Epidermal melanocyte (primary cell): ENCODE measurements around the gene NPSR1.
"Not testable (repeated sequence)": the region's sequence is repeated elsewhere in the genome, so short reads cannot be mapped to it uniquely, and the experiment has no call there.

Experiments used
- DNase-seq: peaks from one replicate; pipeline ENCODE4 v3.0.0; 2011; ENCODE audit warnings: low spot score; ENCODE audit not compliant: insufficient read length

NPSR1 gene

DNA sequence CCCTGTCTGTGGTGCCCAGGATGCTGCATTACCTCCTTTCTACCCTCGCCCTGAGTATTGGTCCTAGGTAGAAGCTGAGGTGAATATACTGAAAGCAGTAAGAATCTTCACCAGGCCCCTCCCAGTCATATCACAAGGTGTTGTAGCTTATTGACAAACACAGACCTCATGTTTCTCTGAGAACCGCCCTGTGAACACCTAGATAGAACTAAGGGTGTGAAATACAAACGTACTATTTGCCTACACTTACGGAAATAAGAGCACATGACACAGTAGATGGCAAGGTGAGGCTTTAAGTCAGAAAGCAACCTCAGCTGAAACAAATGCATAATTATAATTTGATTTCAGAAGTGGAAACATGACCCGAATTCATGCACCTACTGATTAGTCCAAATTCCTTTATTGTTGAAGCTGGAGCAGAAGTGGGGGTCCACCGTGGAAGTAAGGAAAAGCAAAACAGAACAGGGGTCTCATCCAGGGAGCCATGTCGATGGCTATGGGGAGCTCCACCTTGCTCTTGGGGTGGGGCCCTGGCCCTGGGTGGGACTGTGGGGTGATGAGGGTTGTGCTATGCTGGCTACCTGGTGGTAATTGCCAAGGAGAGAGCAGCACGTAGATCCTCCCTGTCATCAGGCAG, at the start of gene NPSR1:
NPSR1 (plus strand) TSS at position 587 of the 637 bp plus-strand sequence. CDS start 195 bp downstream, outside the sequence.
- no peak for DNase-seq

DNA sequence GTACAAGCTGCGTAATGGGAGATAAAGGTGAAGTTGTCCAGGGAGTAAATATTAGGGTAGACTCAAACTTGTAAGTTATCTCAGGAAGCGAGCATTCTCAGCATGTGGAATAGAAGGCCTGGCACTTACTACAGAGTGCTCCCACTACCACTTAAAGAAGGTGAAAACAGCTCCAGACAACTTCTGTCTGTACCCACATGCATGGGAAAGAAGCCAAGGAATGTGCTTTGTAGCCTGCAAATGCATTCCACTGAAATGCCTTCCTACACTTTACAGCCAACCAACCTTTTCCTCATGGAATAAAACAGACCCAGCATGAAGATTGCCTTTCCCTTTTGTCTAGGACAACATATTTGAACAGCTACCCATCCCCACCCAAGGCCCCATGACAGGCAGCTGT, 45.4 kb upstream of the NPSR1 start:
- no peak for DNase-seq

GRCh38 chr7:34620425-34620824, 37.6 kb upstream of the NPSR1 start:
- DNase-seq = no peak

DNA sequence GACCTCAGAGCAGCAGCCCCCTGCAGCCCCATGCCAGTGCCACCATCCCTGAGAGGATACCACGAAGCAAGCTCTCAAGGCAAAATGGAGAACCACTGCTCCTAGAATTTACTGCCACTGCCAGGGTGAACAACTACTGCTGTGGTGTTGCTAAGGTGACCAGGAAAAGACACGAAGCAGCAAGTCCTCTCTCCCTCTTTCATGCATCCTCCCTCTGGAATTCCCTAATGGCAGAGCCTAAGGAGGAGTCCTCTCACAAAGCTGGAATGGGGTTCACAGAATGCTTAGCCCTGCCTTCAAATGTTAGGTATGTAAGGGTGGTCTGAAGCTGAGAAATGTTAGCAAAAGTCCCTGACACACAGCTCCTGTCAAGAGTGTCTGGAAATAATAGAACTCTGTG, 35.8 kb upstream of the NPSR1 start:
- DNase-seq = no peak

DNA sequence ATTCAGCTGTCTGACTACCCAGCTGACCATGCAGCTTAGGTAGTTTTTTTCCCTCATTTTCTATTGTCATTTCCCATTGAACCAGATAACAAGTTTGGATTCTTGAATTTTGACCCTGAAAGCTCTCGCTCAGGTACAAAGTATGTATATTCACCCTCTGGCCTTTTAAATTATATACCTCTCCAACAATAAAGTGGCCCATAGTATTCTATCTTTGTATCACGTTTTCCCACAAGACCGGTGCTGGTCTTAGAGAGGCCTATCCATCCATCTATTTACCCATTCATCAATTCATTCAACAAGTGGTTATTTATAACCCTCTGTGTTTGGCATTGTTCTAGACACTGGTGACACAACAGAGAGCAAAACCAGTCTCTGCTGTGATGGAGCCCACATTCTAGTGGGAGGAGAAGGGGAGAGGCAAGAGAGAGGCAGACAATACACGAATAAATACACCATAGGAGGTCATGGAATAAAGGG, 35.2 kb upstream of the NPSR1 start:
- DNase-seq = no peak

GRCh38 chr7:34628618-34629017, 29.4 kb upstream of the NPSR1 start:
- DNase-seq = not testable (repeated sequence)

DNA sequence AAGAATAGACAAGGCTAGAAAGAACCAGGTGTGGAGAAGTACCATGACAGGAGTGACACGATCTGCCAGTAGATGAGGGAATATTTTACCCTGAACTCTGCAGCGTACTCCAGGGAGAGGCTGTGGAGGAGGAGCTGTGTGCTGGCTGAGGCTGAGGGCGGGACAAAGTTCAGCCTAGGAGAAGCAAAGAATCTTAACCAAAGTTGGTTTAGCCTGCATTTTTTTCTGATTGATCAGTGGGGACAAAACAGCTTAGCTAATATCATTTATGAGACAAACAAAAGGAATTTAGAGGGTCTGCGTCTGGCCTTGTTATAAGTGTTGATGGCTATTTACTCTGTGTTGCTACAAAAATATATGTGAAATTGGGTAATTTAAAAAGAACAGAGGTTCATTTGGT, 5.2 kb upstream of the NPSR1 start:
- DNase-seq = no peak

GRCh38 chr7:34653787-34654186, 4.2 kb upstream of the NPSR1 start:
- no peak for DNase-seq

DNA sequence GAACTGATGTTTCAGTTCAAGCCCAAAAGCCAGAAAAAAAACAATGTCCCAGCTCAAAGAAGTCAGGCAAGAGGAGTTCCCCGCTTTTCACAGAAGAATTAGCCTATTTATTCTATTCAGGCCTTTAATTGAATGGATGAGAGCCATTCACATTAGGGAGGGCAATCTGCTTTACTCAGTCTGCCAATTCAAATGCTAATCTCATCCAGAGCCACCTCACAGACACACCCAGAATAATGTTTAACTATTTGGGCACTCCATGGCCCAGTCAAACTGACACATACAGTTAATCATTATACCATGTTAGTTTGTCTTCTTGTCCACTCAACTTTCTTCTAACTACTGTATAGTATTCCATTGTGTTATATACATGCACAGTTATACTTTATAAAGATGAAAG, 2.6 kb upstream of the NPSR1 start:
- DNase-seq = no peak

GRCh38 chr7:34656041-34656440, 2.0 kb upstream of the NPSR1 start:
- no peak for DNase-seq

DNA sequence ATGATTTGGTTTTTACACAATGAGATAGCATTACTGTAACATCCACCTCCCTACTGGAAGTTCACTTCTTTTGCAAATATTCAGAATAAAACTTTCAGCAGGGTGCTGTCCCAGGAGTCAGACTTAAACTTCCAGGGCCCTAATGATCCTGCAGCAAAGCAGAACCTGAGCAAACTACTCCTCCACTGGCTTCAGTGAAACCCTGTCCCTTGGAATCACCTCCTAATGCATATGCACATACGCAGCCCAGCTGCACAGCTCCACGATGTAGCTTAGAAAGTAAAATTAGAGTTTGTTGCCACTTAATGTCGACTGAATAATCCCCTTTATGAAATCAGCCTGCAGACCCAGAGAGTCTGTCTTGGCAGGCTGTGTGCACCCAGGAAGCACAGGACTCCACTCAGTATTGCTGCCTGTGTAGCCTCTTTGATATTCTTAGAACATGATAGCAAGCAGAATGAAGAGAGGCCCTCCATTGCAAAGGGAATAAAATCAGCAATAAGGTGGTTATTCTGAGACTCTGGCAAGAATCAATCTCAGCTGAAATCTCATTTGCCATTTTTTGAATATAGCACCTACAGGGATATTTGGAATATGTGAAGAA, 1.6 kb downstream of the NPSR1 start:
- no peak for DNase-seq

GRCh38 chr7:34662058-34662708, 4.2 kb downstream of the NPSR1 start:
- DNase-seq = no peak

DNA sequence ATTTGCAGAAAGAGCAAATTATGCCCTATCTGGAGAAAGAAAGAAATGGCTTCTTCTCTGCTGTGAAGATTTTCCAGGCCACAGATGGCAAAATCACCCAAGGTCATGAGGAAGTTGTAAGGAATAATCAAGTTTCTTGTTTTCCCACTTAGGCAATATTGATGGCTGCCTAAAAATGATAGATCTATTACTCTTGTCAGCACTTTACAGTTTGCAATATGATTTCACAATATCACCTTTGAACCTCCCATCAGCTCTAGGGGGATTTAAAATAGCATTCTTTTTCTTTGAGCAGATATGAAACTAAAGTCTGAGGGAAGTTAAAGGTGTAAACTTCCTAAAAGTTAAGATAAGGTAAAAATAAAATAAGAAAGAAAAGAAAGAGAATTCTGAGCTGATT, 6.7 kb downstream of the NPSR1 start:
- no peak for DNase-seq

DNA sequence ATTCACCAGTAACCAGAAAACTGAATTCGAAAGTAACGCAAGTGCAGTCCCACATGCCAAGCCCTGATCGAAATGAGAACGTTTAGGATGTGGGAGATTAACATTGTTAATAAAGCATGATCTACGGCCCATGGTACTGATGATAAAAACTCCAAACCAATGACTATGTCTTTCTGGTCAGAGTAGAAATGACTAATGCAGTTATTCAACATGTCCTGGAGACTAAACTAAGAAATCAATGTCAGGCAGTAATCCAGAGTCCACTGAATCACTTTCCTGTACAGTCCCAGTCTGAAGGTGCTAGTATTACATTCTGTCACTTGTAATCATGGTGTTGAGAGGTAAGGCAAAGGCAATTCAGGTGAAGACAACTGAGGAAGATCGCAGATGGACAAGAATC, 14.4 kb downstream of the NPSR1 start:
- no peak for DNase-seq

GRCh38 chr7:34673066-34673465, 15.0 kb downstream of the NPSR1 start:
- DNase-seq = no peak

- DNase-seq = no peak
These were observed 17.8 kb downstream of the NPSR1 start for GRCh38 chr7:34675749-34676374.

- no peak for DNase-seq
These were observed 19.5 kb downstream of the NPSR1 start for GRCh38 chr7:34677491-34677890.

DNA sequence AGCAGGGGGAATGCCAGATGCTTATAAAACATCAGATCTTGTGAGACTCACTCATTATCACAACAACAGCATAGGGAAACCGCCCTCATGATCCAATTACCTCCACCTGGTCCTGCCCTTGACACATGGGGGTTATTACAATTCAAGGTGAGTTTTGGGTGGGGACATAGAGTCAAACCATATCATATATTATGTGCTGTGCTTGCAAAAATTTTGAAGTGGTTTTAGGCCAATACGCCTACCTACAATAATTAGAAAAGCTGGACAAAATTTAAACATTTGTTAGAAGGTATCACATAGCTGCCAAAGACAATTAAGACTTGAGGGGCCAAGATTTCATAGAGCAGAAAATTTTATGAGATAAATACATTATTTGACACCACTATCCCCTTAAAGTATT, 29.5 kb downstream of the NPSR1 start:
- DNase-seq = no peak

DNA sequence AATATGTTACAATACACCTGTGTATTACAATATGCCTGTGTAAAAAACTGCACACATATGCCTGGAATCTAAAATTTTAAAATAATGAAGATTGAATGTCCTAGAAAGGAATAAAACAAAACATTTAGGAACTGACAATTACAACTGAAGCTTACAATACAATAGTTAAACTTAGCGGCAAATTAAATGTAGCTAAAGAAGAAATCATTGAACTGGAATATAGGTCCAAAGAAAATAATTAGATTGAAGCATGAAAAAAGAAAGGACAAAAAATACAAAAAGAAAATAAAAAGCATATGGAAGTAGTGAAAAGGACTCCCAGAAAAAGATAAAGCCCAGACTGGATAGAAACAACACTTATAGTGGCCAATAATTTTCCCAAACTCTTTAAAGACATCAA, 38.4 kb downstream of the NPSR1 start:
- no peak for DNase-seq

DNA sequence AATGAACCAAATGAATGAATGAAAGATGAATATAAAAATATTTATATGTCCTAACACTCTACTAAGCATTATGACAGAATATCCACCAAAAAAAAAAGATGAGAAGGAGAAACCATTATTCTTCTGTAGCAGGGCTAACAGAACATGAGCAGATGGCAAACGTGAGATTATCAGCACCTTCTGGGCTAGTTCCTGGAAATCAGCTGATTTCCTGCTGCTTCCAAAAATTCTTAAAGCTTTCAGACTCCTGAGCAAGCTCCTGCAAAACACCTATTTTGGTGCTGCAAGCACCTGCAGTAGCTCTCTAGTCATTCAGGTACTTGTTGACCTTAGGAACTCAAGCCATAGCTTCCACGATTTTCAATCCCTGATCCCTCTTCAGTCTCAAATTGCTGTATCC, 51.8 kb downstream of the NPSR1 start:
- no peak for DNase-seq

GRCh38 chr7:34718867-34719266, 60.8 kb downstream of the NPSR1 start:
- DNase-seq = no peak

GRCh38 chr7:34719636-34720035, 61.6 kb downstream of the NPSR1 start:
- DNase-seq = no peak
